Measurements from ENCODE around the gene PDE11A.

DNA sequence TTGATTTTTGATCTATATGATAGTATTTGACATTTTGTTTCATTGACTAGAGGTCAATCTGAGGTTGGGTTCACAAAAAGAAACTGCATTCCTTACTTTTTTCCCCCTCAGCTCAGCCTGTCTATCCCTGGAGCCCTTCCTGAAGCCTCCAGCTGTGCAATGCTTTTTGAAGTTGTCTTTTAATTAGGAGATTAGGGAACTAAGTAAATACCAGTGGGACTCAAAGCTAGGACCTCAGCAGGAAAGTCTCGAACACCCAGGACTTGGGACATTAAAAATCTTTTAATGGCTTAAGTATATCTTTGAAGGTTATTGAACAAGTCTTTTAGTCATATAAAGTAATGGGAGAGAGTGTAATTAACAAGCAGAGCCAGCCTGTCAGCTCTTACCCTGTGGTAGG is 220.2 kb downstream of the PDE11A start:
- TF ChIP-seq, protein P1, sequence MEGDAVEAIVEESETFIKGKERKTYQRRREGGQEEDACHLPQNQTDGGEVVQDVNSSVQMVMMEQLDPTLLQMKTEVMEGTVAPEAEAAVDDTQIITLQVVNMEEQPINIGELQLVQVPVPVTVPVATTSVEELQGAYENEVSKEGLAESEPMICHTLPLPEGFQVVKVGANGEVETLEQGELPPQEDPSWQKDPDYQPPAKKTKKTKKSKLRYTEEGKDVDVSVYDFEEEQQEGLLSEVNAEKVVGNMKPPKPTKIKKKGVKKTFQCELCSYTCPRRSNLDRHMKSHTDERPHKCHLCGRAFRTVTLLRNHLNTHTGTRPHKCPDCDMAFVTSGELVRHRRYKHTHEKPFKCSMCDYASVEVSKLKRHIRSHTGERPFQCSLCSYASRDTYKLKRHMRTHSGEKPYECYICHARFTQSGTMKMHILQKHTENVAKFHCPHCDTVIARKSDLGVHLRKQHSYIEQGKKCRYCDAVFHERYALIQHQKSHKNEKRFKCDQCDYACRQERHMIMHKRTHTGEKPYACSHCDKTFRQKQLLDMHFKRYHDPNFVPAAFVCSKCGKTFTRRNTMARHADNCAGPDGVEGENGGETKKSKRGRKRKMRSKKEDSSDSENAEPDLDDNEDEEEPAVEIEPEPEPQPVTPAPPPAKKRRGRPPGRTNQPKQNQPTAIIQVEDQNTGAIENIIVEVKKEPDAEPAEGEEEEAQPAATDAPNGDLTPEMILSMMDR (IDR thresholded peaks at IDR 0.05), result no peak
- TF ChIP-seq POLR2A (IDR thresholded peaks at IDR 0.05), result no peak

Measured in lower leg skin (tissue), 3 donors.